Measurements from ENCODE around the gene PUM1. TPM values are rescaled to one million over a fixed set of nuclear protein-coding genes. Genes with fewer than 3 reads are reported as not detected.

PUM1 gene
- total and polyA plus RNA-seq, 2 donors (not counting 3 experiments of a cell fraction or from before 2014, with no cell fraction given), result 94.7 to 124 TPM

DNA sequence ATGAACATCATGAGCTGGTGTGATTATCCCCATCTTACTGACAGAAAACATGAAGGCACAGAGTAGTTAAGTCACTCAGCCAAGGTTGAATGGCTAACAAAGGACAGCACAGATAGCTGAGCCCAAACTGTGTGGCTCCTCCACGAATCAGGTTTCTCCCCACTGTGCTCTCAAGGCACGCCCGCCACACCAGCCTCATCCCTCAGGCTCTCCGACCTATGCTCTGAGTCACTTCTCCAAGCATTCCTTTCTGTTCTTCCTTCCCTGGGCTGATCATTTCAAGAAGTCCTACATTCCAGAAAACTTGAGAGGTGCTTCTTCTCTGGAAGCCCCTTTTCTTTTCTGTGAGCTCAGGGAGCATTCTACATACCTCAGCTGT is 131.7 kb downstream of the PUM1 start:
- no peak for TF ChIP-seq FOS (IDR thresholded peaks at IDR 0.05; ENCODE audit: borderline replicate concordance, insufficient read depth, low read length)
- no peak for TF ChIP-seq POLR2AphosphoS5 (IDR thresholded peaks at IDR 0.05; ENCODE audit: insufficient read depth, low read depth, low read length)
- Histone ChIP-seq H3K79me2 (ENCODE audit: control insufficient read depth, insufficient read depth, low read length) (no peaks in the 10 kb centered on the region), H3K4me1 (ENCODE audit: control insufficient read depth, extremely low read depth, insufficient read depth, low read length) (no peaks in the 10 kb centered on the region), H3K4me3 (replicated peaks in 1 of 3; ENCODE audit: insufficient read depth in 1 of 3, low read depth in 1 of 3, low read length in 3 of 3) (no peak overlapping the region), H2AFZ (ENCODE audit: low read depth, low read length) (no peak overlapping the region), H3K27me3 (ENCODE audit: control insufficient read depth in 2 of 2, insufficient read depth in 2 of 2, low read length in 2 of 2) (no peaks in the 10 kb centered on the region), H3K9ac (replicated peaks; ENCODE audit: extremely low read depth, insufficient read depth, low read length) (no peak overlapping the region), H3K9me3 (replicated peaks; ENCODE audit: control insufficient read depth, insufficient read depth, low read length) (no peaks in the 10 kb centered on the region), H3K36me3 (ENCODE audit: control insufficient read depth in 2 of 2, extremely low read depth in 1 of 2, insufficient read depth in 2 of 2, low read length in 2 of 2) (peaks cover 16 to 37% of the 10 kb centered on the region in 2 experiments), H3K27ac (ENCODE audit: insufficient read depth, low read depth, low read length) (no peak overlapping the region), H4K20me1 (replicated peaks; ENCODE audit: control insufficient read depth, extremely low read depth, insufficient read depth, low read length) (no peaks in the 10 kb centered on the region), H3K9me1 (replicated peaks; ENCODE audit: control insufficient read depth, extremely low read depth, insufficient read depth, low read length) (no peaks in the 10 kb centered on the region), H3K4me2 (ENCODE audit: insufficient read depth, low read length) (no peak overlapping the region)
- FAIRE-seq (no peak), DNase-seq (ENCODE audit: low read depth, low spot score) (no peak)
- ChIA-PET POLR2A (no interaction called here), CTCF (interaction anchor here (1.0 to 1.2 kb wide), 2 partner anchors 132 to 154 kb away, joined by 4 to 5 read pairs; no protein-coding TSS in a partner anchor)
- intact Hi-C loops (cut with micrococcal nuclease) (no loop called here), dilution Hi-C loops (cut with MboI; ENCODE audit: extremely low pct_ligation_motif_present, low sequenced_read_pairs) (no loop called here)
- BruUV-seq (replicated peaks), result no TSS peak

GRCh38 chr1:30930631-30931173 is 134.8 kb downstream of the PUM1 start:
- dilution Hi-C loops (cut with MboI; ENCODE audit: extremely low pct_ligation_motif_present, low sequenced_read_pairs) (no loop called here), intact Hi-C loops (cut with micrococcal nuclease) (no loop called here)
- Histone ChIP-seq H3K4me3 (replicated peaks in 1 of 3; ENCODE audit: insufficient read depth in 1 of 3, low read depth in 1 of 3, low read length in 3 of 3) (no peak overlapping the region), H3K9me3 (replicated peaks; ENCODE audit: control insufficient read depth, insufficient read depth, low read length) (no peaks in the 10 kb centered on the region), H2AFZ (ENCODE audit: low read depth, low read length) (no peak overlapping the region), H3K4me2 (ENCODE audit: insufficient read depth, low read length) (no peak overlapping the region), H3K27ac (ENCODE audit: insufficient read depth, low read depth, low read length) (no peak overlapping the region), H4K20me1 (replicated peaks; ENCODE audit: control insufficient read depth, extremely low read depth, insufficient read depth, low read length) (no peaks in the 10 kb centered on the region), H3K4me1 (ENCODE audit: control insufficient read depth, extremely low read depth, insufficient read depth, low read length) (no peaks in the 10 kb centered on the region), H3K79me2 (ENCODE audit: control insufficient read depth, insufficient read depth, low read length) (no peaks in the 10 kb centered on the region), H3K36me3 (ENCODE audit: control insufficient read depth in 2 of 2, extremely low read depth in 1 of 2, insufficient read depth in 2 of 2, low read length in 2 of 2) (peaks cover 13 to 25% of the 10 kb centered on the region in 2 experiments), H3K9ac (replicated peaks; ENCODE audit: extremely low read depth, insufficient read depth, low read length) (no peak overlapping the region), H3K27me3 (ENCODE audit: control insufficient read depth in 2 of 2, insufficient read depth in 2 of 2, low read length in 2 of 2) (no peaks in the 10 kb centered on the region), H3K9me1 (replicated peaks; ENCODE audit: control insufficient read depth, extremely low read depth, insufficient read depth, low read length) (no peaks in the 10 kb centered on the region)
- FAIRE-seq (no peak), DNase-seq (ENCODE audit: low read depth, low spot score) (no peak)
- no TSS peak for BruUV-seq (replicated peaks)
- CTCF ChIA-PET, result interaction anchor here (1.6 to 8.2 kb wide), 2 partner anchors 11 to 129 kb away, joined by 7 to 73 read pairs; no protein-coding TSS in a partner anchor
- TF ChIP-seq, protein P1, sequence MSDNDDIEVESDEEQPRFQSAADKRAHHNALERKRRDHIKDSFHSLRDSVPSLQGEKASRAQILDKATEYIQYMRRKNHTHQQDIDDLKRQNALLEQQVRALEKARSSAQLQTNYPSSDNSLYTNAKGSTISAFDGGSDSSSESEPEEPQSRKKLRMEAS (IDR thresholded peaks at IDR 0.05; ENCODE audit: insufficient read depth, insufficient read length), result no peak
- TF ChIP-seq MYC (IDR thresholded peaks at IDR 0.05; ENCODE audit: low read depth, low read length) (no peak), POLR2AphosphoS5 (IDR thresholded peaks at IDR 0.05; ENCODE audit: insufficient read depth, low read depth, low read length) (peak; percentile 21)
- POLR2A ChIA-PET, result no interaction called here
